Effector memory CD4-positive, alpha-beta T cell (primary cell): ENCODE results near the gene CCN2.
"Not testable (repeated sequence)": the region's sequence is repeated elsewhere in the genome, so short reads cannot be mapped to it uniquely, and the experiment has no call there.

Experiments used
- DNase-seq, 3 donors: peaks; one replicate each; pipeline ENCODE4 v3.0.0-alpha.2; 2020
- H3K27ac ChIP-seq: 2 replicates; pipeline ENCODE4 v1.7.0; 2013; ENCODE audit warnings: mild to moderate bottlenecking, low read length, moderate library complexity; ENCODE audit not compliant: insufficient read depth, poor library complexity, severe bottlenecking
- H3K27me3 ChIP-seq: replicated peaks from 2 replicates; pipeline ENCODE4 v1.7.0; 2013; ENCODE audit warnings: mild to moderate bottlenecking, low read length; ENCODE audit not compliant: insufficient read depth, control insufficient read depth, poor library complexity, severe bottlenecking
- H3K36me3 ChIP-seq: 2 replicates; pipeline ENCODE4 v1.7.0; 2013; ENCODE audit warnings: mild to moderate bottlenecking, low read length, moderate library complexity; ENCODE audit not compliant: control insufficient read depth, insufficient read depth
- H3K4me1 ChIP-seq: 2 replicates; pipeline ENCODE4 v1.7.0; 2013; ENCODE audit warnings: low read length, mild to moderate bottlenecking; ENCODE audit not compliant: control insufficient read depth, insufficient read depth, poor library complexity, severe bottlenecking
- H3K4me3 ChIP-seq: 2 replicates; pipeline ENCODE4 v1.7.0; 2013; ENCODE audit warnings: low read length, low read depth, mild to moderate bottlenecking; ENCODE audit not compliant: insufficient read depth, poor library complexity, severe bottlenecking
- H3K9me3 ChIP-seq: 2 replicates; pipeline ENCODE4 v1.7.0; 2013; ENCODE audit warnings: mild to moderate bottlenecking, low read length, moderate library complexity; ENCODE audit not compliant: control insufficient read depth

The CCN2 gene

GRCh38 chr6:131910956-131911355 lies 40.2 kb downstream of the CCN2 start:
- H3K27ac ChIP-seq: no peak overlapping the region
- H3K27me3 ChIP-seq: no peaks in the 10 kb centered on the region
- no peak for DNase-seq
- H3K9me3 ChIP-seq: no peaks in the 10 kb centered on the region
- H3K4me1 ChIP-seq: peaks cover 3% of the 10 kb centered on the region
- H3K36me3 ChIP-seq: no peaks in the 10 kb centered on the region
- no peak overlapping the region for H3K4me3 ChIP-seq

- peaks cover 3% of the 10 kb centered on the region for H3K4me1 ChIP-seq
- H3K36me3 ChIP-seq: no peaks in the 10 kb centered on the region
- H3K27me3 ChIP-seq: no peaks in the 10 kb centered on the region
- H3K4me3 ChIP-seq: no peak overlapping the region
- no peak overlapping the region for H3K27ac ChIP-seq
- H3K9me3 ChIP-seq: no peaks in the 10 kb centered on the region
- no peak for DNase-seq
These were observed 41.0 kb downstream of the CCN2 start for GRCh38 chr6:131910219-131910589.

DNA sequence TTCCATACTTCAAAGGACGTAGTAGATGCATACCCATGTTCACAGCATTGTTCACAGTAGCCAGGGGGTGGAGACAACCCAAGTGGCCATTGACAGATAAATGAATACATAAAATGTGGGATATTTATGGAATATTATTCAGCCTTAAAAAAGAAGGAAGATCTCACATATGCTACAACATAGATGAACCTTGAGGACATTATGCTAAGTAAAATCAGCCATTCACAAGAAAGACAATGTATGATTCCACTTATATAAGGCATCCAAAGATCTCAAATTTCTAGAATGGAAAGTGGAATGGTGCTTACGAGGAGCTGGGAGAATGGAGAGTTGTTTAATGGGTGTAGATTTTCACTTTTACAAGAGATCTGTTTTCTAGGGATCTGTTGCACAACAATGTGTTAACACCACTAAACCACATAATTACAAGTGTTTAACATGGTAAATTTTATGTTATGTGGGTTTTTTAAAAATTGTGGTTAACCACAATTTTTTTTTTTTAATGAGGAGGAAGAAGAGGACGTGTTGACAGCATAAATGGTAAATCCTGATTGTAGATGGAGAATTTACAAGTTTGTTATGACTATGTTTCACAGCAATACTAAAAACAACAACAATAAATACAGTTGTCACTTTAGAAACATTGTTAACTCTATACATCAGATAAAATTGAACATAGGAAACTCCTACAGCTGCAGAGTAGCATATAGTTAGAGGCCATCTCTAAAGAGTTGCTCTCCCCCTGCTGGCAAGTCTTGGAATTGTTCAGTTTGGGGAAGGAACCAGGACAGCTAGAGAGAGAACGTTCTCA lies 41.6 kb downstream of the CCN2 start:
- Histone ChIP-seq H3K9me3 (no peaks in the 10 kb centered on the region), H3K36me3 (no peaks in the 10 kb centered on the region)

DNA sequence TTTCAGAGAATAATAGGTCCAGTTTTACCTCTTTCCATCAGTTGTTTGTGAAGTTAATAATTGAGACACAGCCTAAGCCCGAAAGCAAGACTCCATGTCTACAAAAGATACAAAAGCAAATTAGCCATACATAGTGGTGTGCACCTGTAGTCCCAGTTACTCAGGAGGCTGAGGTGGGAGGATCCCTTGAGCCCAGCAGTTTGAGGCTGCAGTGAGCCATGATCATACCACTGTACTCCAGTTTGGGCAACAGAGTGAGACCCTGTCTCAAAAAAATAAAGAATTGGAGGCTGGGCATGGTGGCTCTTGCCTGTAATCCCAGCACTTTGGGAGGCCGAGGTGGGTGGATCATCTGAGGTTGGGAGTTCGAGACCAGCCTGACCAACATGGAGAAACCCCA lies 42.4 kb downstream of the CCN2 start:
- H3K9me3 ChIP-seq, H3K27me3 ChIP-seq, DNase-seq, H3K4me3 ChIP-seq, H3K27ac ChIP-seq, H3K36me3 ChIP-seq, H3K4me1 ChIP-seq: not testable (repeated sequence)

More for the DNA sequence above, 41.6 kb downstream of the CCN2 start:
- DNase-seq: peak; percentile 29 to 54 (median 39)
- peaks cover 3% of the 10 kb centered on the region for H3K4me1 ChIP-seq
- no peak overlapping the region for H3K27ac ChIP-seq
- H3K27me3 ChIP-seq: no peaks in the 10 kb centered on the region
- H3K4me3 ChIP-seq: no peak overlapping the region

DNA sequence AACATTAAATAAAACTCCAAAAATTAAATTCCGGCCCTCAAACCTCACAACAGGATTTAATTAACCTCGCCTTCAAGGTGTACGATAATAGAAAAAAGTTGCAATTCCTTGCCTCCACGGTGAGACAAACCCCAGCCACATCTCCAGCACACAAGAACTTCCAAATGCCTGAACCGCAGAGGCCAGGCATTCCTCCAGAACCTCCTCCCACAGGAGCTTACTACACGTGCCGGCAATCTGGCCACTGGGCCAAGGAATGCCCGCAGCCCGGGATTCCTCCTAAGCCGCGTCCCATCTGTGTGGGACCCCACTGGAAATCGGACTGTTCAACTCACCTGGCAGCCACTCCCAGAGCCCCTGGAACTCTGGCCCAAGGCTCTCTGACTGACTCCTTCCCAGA lies 47.4 kb downstream of the CCN2 start:
- not testable (repeated sequence) for H3K4me3 ChIP-seq, H3K9me3 ChIP-seq, H3K27ac ChIP-seq, H3K27me3 ChIP-seq, DNase-seq, H3K4me1 ChIP-seq, H3K36me3 ChIP-seq

GRCh38 chr6:131901326-131901873 lies 49.8 kb downstream of the CCN2 start:
- H3K27me3 ChIP-seq, DNase-seq, H3K4me3 ChIP-seq, H3K4me1 ChIP-seq, H3K27ac ChIP-seq, H3K9me3 ChIP-seq, H3K36me3 ChIP-seq: not testable (repeated sequence)

DNA sequence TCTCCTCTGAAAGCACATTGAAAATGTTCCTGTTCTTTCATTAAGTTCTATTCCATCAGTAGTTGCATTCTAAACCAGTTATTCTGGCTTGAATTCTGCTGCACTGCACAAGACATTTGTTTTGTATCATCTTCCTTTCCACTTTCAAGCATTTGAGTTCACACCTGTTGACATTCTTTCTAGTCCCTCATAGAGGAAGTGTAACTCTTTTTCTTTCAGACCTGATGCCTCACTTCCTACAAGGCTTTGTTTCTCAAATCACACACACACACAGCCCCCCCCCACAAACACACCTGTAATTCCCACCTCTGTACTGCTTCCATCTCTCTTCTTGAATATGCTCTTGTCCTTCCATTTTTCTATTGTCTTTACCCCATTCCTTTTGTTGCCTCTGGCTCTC lies 50.9 kb downstream of the CCN2 start:
- no peaks in the 10 kb centered on the region for H3K9me3 ChIP-seq
- no peak overlapping the region for H3K4me3 ChIP-seq
- no peak for DNase-seq
- H3K27ac ChIP-seq: no peak overlapping the region
- no peaks in the 10 kb centered on the region for H3K4me1 ChIP-seq
- H3K27me3 ChIP-seq: no peaks in the 10 kb centered on the region
- H3K36me3 ChIP-seq: no peaks in the 10 kb centered on the region

GRCh38 chr6:131898718-131899117 lies 52.5 kb downstream of the CCN2 start:
- no peaks in the 10 kb centered on the region for H3K27me3 ChIP-seq
- no peaks in the 10 kb centered on the region for H3K4me1 ChIP-seq
- H3K36me3 ChIP-seq: no peaks in the 10 kb centered on the region
- no peak overlapping the region for H3K27ac ChIP-seq
- no peaks in the 10 kb centered on the region for H3K9me3 ChIP-seq
- no peak overlapping the region for H3K4me3 ChIP-seq
- no peak for DNase-seq
